Activated T-cell treated with anti-CD3 and anti-CD28 coated beads, Interleukin-2, amount 50 U/mL, for 4 hours (primary cell): ENCODE results near the gene GNG5. TPM values are rescaled to one million over a fixed set of nuclear protein-coding genes. Genes with fewer than 3 reads are reported as not detected.
"Not testable (repeated sequence)": the region's sequence is repeated elsewhere in the genome, so short reads cannot be mapped to it uniquely, and the experiment has no call there.

Experiments
- ATAC-seq, 2 donors: fragments of 200-7000 bp; cut with Tn5 transposase; one replicate each; pipeline ENCODE4 v1.10.0; 2021
- DNase-seq: peaks from one replicate; pipeline ENCODE4 v3.0.0-alpha.2; 2020
- H3K27me3 Mint-ChIP-seq: one replicate; pipeline ENCODE4 v1.8.0; 2021; ENCODE audit warnings: low read depth, mixed read lengths
- H3K36me3 Mint-ChIP-seq: one replicate; pipeline ENCODE4 v1.8.0; 2022; ENCODE audit warnings: mixed read lengths; ENCODE audit not compliant: insufficient read depth
- H3K4me1 Mint-ChIP-seq: one replicate; pipeline ENCODE4 v1.8.0; 2021; ENCODE audit warnings: low read depth, mixed read lengths
- H3K4me3 Mint-ChIP-seq: one replicate; pipeline ENCODE4 v1.8.0; 2021; ENCODE audit warnings: mild to moderate bottlenecking, moderate library complexity, mixed read lengths
- H3K9me3 Mint-ChIP-seq: one replicate; pipeline ENCODE4 v1.8.0; 2021; ENCODE audit warnings: mixed read lengths
- total RNA-seq, 3 donors: library from RNA; stranded (reverse); gene quantifications; one replicate each; pipeline ENCODE4 v1.2.1, GENCODE V29; 2021

The GNG5 gene
- total RNA-seq, 3 donors from 2014 or later, result 102 to 112 (median 105) TPM

GRCh38 chr1:84462118-84462517, 44.3 kb downstream of the GNG5 start:
- H3K27me3 Mint-ChIP-seq, result peaks cover 37% of the 10 kb centered on the region
- H3K9me3 Mint-ChIP-seq, result no peaks in the 10 kb centered on the region
- H3K4me1 Mint-ChIP-seq, result no peaks in the 10 kb centered on the region
- no peaks in the 10 kb centered on the region for H3K36me3 Mint-ChIP-seq
- ATAC-seq, result no peak
- no peak overlapping the region for H3K4me3 Mint-ChIP-seq
- no peak for DNase-seq

GRCh38 chr1:84452436-84452835, 53.9 kb downstream of the GNG5 start:
- Mint-ChIP-seq H3K36me3 (no peaks in the 10 kb centered on the region), H3K4me3 (no peak overlapping the region), H3K27me3 (peaks cover 16% of the 10 kb centered on the region), H3K4me1 (no peaks in the 10 kb centered on the region), H3K9me3 (no peaks in the 10 kb centered on the region)
- DNase-seq (no peak), ATAC-seq (no peak)

- Mint-ChIP-seq H3K9me3 (no peaks in the 10 kb centered on the region), H3K36me3 (no peaks in the 10 kb centered on the region), H3K27me3 (peaks cover 17% of the 10 kb centered on the region), H3K4me1 (no peaks in the 10 kb centered on the region), H3K4me3 (no peak overlapping the region)
- ATAC-seq (no peak), DNase-seq (no peak)
Measured at GRCh38 chr1:84450910-84451309, 55.5 kb downstream of the GNG5 start.

GRCh38 chr1:84448704-84449103, 57.7 kb downstream of the GNG5 start:
- DNase-seq, H3K9me3 Mint-ChIP-seq, H3K4me1 Mint-ChIP-seq, H3K36me3 Mint-ChIP-seq, ATAC-seq, H3K4me3 Mint-ChIP-seq: not testable (repeated sequence)
- peaks cover 16% of the 10 kb centered on the region for H3K27me3 Mint-ChIP-seq

Other genes starting within 250 kb of the GNG5 start
- under 1 TPM in 1 of 3 donors, not detected in 2; 0.99 TPM for gene SAMD13, start 204.9 kb downstream of the GNG5 start, total RNA-seq
- gene DNASE2B, start 108.1 kb downstream of the GNG5 start, total RNA-seq, result not detected
- gene RPF1, start 27.3 kb downstream of the GNG5 start, total RNA-seq, result 10 to 100 TPM; 88.2 to 96.1 (median 92.9) TPM
- gene SPATA1, start 195 bp downstream of the GNG5 start, total RNA-seq, result under 1 TPM in 1 of 3 donors, not detected in 2; 0.46 TPM
- 1 to 10 TPM; 6.3 to 7.2 (median 6.9) TPM for gene CTBS, start 67.9 kb upstream of the GNG5 start, total RNA-seq
- 1 to 10 TPM; 5.7 to 8.7 (median 8.4) TPM for gene SSX2IP, start 183.9 kb upstream of the GNG5 start, total RNA-seq